PC-9 (cell line): Measurements from ENCODE around the gene RNF220. TPM values are rescaled to one million over a fixed set of nuclear protein-coding genes. Genes with fewer than 3 reads are reported as not detected.

Experiments used
- BruUV-seq: library from RNA; stranded (reverse); fragments of 400-500 nt; replicated peaks from 2 replicates; lab custom pipeline; 2021; lab: Mats Ljungman, UMichigan
- CTCF ChIA-PET: fragments of 300-600 bp; sonication (Branson Sonifier 250); formaldehyde crosslinking; loops from one replicate; lab custom pipeline; 2022; ENCODE audit warnings: antibody characterized with exemption; lab: Charles Lee
- POLR2A ChIA-PET: fragments of 300-600 bp; sonication (Branson Sonifier 250); formaldehyde crosslinking; loops from one replicate; lab custom pipeline; 2022; ENCODE audit warnings: antibody characterized with exemption; ENCODE audit not compliant: unreplicated experiment; lab: Charles Lee
- DNase-seq, 2 experiments: peaks; one replicate each; pipeline versions ENCODE4 v3.0.0 to v3.0.0-alpha.2; 2015 to 2022; ENCODE audit warnings: mixed read lengths in 1 of 2
- H2AFZ ChIP-seq: fragments of 200-600 bp; sonication (generic); 2 replicates; pipeline ENCODE4 v1.8.1; 2017; ENCODE audit warnings: antibody characterized with exemption
- H3F3A ChIP-seq: fragments of 200-600 bp; sonication (generic); 2 replicates; pipeline ENCODE4 v1.8.1; 2017; ENCODE audit warnings: antibody characterized with exemption, mild to moderate bottlenecking, low read depth; ENCODE audit not compliant: insufficient read depth
- H3K27ac ChIP-seq: fragments of 200-600 bp; sonication (generic); 2 replicates; pipeline ENCODE4 v1.6.1; 2016; ENCODE audit warnings: mixed run types
- H3K27me3 ChIP-seq: fragments of 200-600 bp; sonication (generic); 2 replicates; pipeline ENCODE4 v1.6.1; 2016; ENCODE audit warnings: low read depth, mixed run types; ENCODE audit not compliant: insufficient read depth
- H3K36me3 ChIP-seq: fragments of 200-600 bp; sonication (generic); 2 replicates; pipeline ENCODE4 v1.6.1; 2016; ENCODE audit warnings: low read depth, mixed run types
- H3K4me1 ChIP-seq: fragments of 200-600 bp; sonication (generic); replicated peaks from 2 replicates; pipeline ENCODE4 v1.6.1; 2016; ENCODE audit warnings: mixed run types; ENCODE audit not compliant: insufficient read depth
- H3K4me2 ChIP-seq: fragments of 200-600 bp; sonication (generic); 2 replicates; pipeline ENCODE4 v1.6.1; 2017; ENCODE audit warnings: mixed run types
- H3K4me3 ChIP-seq: fragments of 200-600 bp; sonication (generic); 2 replicates; pipeline ENCODE4 v1.6.1; 2016; ENCODE audit warnings: mixed run types
- H3K79me2 ChIP-seq: fragments of 200-600 bp; sonication (generic); 2 replicates; pipeline ENCODE4 v1.6.1; 2017; ENCODE audit warnings: low read depth, mixed run types
- H3K9me2 ChIP-seq: fragments of 200-600 bp; sonication (generic); 2 replicates; pipeline ENCODE4 v1.8.1; 2017; ENCODE audit warnings: mild to moderate bottlenecking; ENCODE audit not compliant: insufficient read depth
- H3K9me3 ChIP-seq: fragments of 200-600 bp; sonication (generic); 2 replicates; pipeline ENCODE4 v1.8.1; 2016; ENCODE audit warnings: low read depth; ENCODE audit not compliant: insufficient read depth
- H4K20me1 ChIP-seq: fragments of 200-600 bp; sonication (generic); 2 replicates; pipeline ENCODE4 v1.8.1; 2017; ENCODE audit not compliant: insufficient read depth
- CTCF ChIP-seq: fragments of 200-600 bp; sonication (generic); conservative IDR thresholded peaks from 2 replicates; pipeline ENCODE4 v1.6.1; 2017; ENCODE audit warnings: mixed run types, antibody characterized with exemption, mild to moderate bottlenecking, moderate library complexity
- EZH2 ChIP-seq: fragments of 200-600 bp; sonication (generic); IDR thresholded peaks from 2 replicates; pipeline ENCODE4 v1.8.0; 2017; ENCODE audit warnings: antibody characterized with exemption, low read depth
- intact Hi-C: fragments of 100-400 bp; cut with micrococcal nuclease; formaldehyde crosslinking; loops from one replicate; pipeline ENCODE4 v1.10.0; 2022; ENCODE audit not compliant: unreplicated experiment
- total RNA-seq: library from RNA; stranded (reverse); gene quantifications from 2 replicates; pipeline ENCODE4 v1.2.3, GENCODE V29; 2021

RNF220 gene
- total RNA-seq, 1 experiment from 2014 or later: 82.9 TPM

- H3K79me2 ChIP-seq: no peaks in the 10 kb centered on the region
- H3K27me3 ChIP-seq: no peaks in the 10 kb centered on the region
- POLR2A ChIA-PET: no interaction called here
- no peak for TF ChIP-seq EZH2
- TF ChIP-seq CTCF: no peak
- CTCF ChIA-PET: no interaction called here
- intact Hi-C loops: loop anchor here (5.0 kb wide), 1 partner anchor 642 kb away; no protein-coding TSS in a partner anchor
- no peak overlapping the region for H3K4me2 ChIP-seq
- no peak overlapping the region for H3K4me3 ChIP-seq
- no TSS peak for BruUV-seq
- no peaks in the 10 kb centered on the region; the same call in 1 of the 2 replicates for H4K20me1 ChIP-seq
- no peak overlapping the region for H3K27ac ChIP-seq
- no peaks in the 10 kb centered on the region for H3K9me3 ChIP-seq
- no peaks in the 10 kb centered on the region for H3K4me1 ChIP-seq
- no peak overlapping the region for H2AFZ ChIP-seq
- no peaks in the 10 kb centered on the region for H3K9me2 ChIP-seq
- H3K36me3 ChIP-seq: no peaks in the 10 kb centered on the region; the same call in 1 of the 2 replicates
- peaks cover 10% of the 10 kb centered on the region; the same call in 1 of the 2 replicates for H3F3A ChIP-seq
- no peak for DNase-seq
Observed at GRCh38 chr1:44649788-44650158, 244.7 kb downstream of the RNF220 start.

- H3K36me3 ChIP-seq: no peaks in the 10 kb centered on the region; the same call in 1 of the 2 replicates
- POLR2A ChIA-PET: no interaction called here
- no peaks in the 10 kb centered on the region for H3K9me2 ChIP-seq
- no peak for DNase-seq
- intact Hi-C loops: loop anchor here (5.0 kb wide), 1 partner anchor 643 kb away; no protein-coding TSS in a partner anchor
- H3K27me3 ChIP-seq: no peaks in the 10 kb centered on the region
- H3K4me3 ChIP-seq: no peak overlapping the region
- H3F3A ChIP-seq: peaks cover 10% of the 10 kb centered on the region; the same call in 1 of the 2 replicates
- no peaks in the 10 kb centered on the region for H3K79me2 ChIP-seq
- no TSS peak for BruUV-seq
- no peak for TF ChIP-seq EZH2
- no peak for TF ChIP-seq CTCF
- H3K4me2 ChIP-seq: no peak overlapping the region
- H4K20me1 ChIP-seq: no peaks in the 10 kb centered on the region; the same call in 1 of the 2 replicates
- no peak overlapping the region for H2AFZ ChIP-seq
- H3K27ac ChIP-seq: no peak overlapping the region
- H3K4me1 ChIP-seq: no peaks in the 10 kb centered on the region
- CTCF ChIA-PET: interaction anchor here (0.6 kb wide), 1 partner anchor 433 kb away, joined by 5 read pairs; no protein-coding TSS in a partner anchor
- H3K9me3 ChIP-seq: no peaks in the 10 kb centered on the region
Observed at GRCh38 chr1:44650159-44650831, 245.2 kb downstream of the RNF220 start.

- Histone ChIP-seq H3K27ac (no peak overlapping the region), H2AFZ (no peak overlapping the region), H3K9me2 (no peaks in the 10 kb centered on the region), H4K20me1 (no peaks in the 10 kb centered on the region; the same call in 1 of the 2 replicates), H3K36me3 (no peaks in the 10 kb centered on the region), H3K4me3 (no peak overlapping the region), H3K9me3 (no peaks in the 10 kb centered on the region), H3K79me2 (no peaks in the 10 kb centered on the region), H3F3A (peaks cover 10% of the 10 kb centered on the region; the same call in 1 of the 2 replicates), H3K27me3 (no peaks in the 10 kb centered on the region), H3K4me2 (no peak overlapping the region), H3K4me1 (no peaks in the 10 kb centered on the region)
- TF ChIP-seq EZH2 (no peak), CTCF (no peak)
- POLR2A ChIA-PET: no interaction called here
- DNase-seq: no peak
- CTCF ChIA-PET: interaction anchor here (0.6 kb wide), 3 partner anchors 9 to 434 kb away, joined by 3 to 9 read pairs (median 5); no protein-coding TSS in a partner anchor
- intact Hi-C loops: loop anchor here (5.0 kb wide), 1 partner anchor 644 kb away; no protein-coding TSS in a partner anchor
- no TSS peak for BruUV-seq
Observed at GRCh38 chr1:44651069-44651468, 246.0 kb downstream of the RNF220 start.
